ENCODE measurements around the gene MTF2.

Gene MTF2

GRCh38 chr1:93042187-93043056, 36.7 kb upstream of the MTF2 start:
- TF ChIP-seq CTCF (IDR thresholded peaks at IDR 0.05; ENCODE audit: low read depth, low read length), result no peak
- DNase-seq (ENCODE audit: extremely low read depth, low read depth), result no peak

- TF ChIP-seq CTCF (IDR thresholded peaks at IDR 0.05; ENCODE audit: low read depth, low read length), result no peak
- no peak for DNase-seq (ENCODE audit: extremely low read depth, low read depth)
Measured at GRCh38 chr1:93043057-93043557, 36.0 kb upstream of the MTF2 start.

GRCh38 chr1:93047618-93048017, 31.5 kb upstream of the MTF2 start:
- DNase-seq (ENCODE audit: extremely low read depth, low read depth), result no peak
- no peak for TF ChIP-seq CTCF (IDR thresholded peaks at IDR 0.05; ENCODE audit: low read depth, low read length)

- DNase-seq (ENCODE audit: extremely low read depth, low read depth), result no peak
Measured at GRCh38 chr1:93051961-93052360, 27.1 kb upstream of the MTF2 start.

GRCh38 chr1:93056214-93056613, 22.9 kb upstream of the MTF2 start:
- DNase-seq (ENCODE audit: extremely low read depth, low read depth), result no peak
- TF ChIP-seq CTCF (IDR thresholded peaks at IDR 0.05; ENCODE audit: low read depth, low read length), result no peak

More at GRCh38 chr1:93051961-93052360, 27.1 kb upstream of the MTF2 start:
- TF ChIP-seq CTCF (IDR thresholded peaks at IDR 0.05; ENCODE audit: low read depth, low read length), result no peak

GRCh38 chr1:93056649-93057048, 22.4 kb upstream of the MTF2 start:
- no peak for DNase-seq (ENCODE audit: extremely low read depth, low read depth)
- TF ChIP-seq CTCF (IDR thresholded peaks at IDR 0.05; ENCODE audit: low read depth, low read length), result no peak
